Smooth muscle cell (in vitro differentiated cells): ENCODE data around the gene UGT1A4. TPM values are rescaled to one million over a fixed set of nuclear protein-coding genes. Genes with fewer than 3 reads are reported as not detected.
"Not testable (repeated sequence)": the region's sequence is repeated elsewhere in the genome, so short reads cannot be mapped to it uniquely, and the experiment has no call there.

Source experiments
- DNase-seq: peaks from one replicate; lab custom pipeline; 2025; ENCODE audit not compliant: unreplicated experiment; lab: John Stamatoyannopoulos, UW
- H2AFZ ChIP-seq: fragments of 200-600 bp; sonication (generic); 2 replicates; pipeline ENCODE4 v1.6.0; 2016; ENCODE audit warnings: antibody characterized with exemption, low read depth, mild to moderate bottlenecking
- H3F3A ChIP-seq: fragments of 200-600 bp; sonication (generic); 2 replicates; pipeline ENCODE4 v1.6.0; 2017; ENCODE audit warnings: antibody characterized with exemption, low read depth
- H3K27ac ChIP-seq: fragments of 200-600 bp; sonication (generic); 2 replicates; pipeline ENCODE4 v1.5.1; 2016; ENCODE audit warnings: low read depth, mild to moderate bottlenecking
- H3K27me3 ChIP-seq: fragments of 200-600 bp; sonication (generic); 2 replicates; pipeline ENCODE4 v1.6.1; 2016; ENCODE audit warnings: low read depth, mild to moderate bottlenecking
- H3K36me3 ChIP-seq: fragments of 200-600 bp; sonication (generic); 2 replicates; pipeline ENCODE4 v1.5.1; 2016; ENCODE audit warnings: low read depth
- H3K4me1 ChIP-seq: fragments of 200-600 bp; sonication (generic); 2 replicates; pipeline ENCODE4 v1.5.1; 2016; ENCODE audit warnings: low read depth
- H3K4me2 ChIP-seq: fragments of 200-600 bp; sonication (generic); 2 replicates; pipeline ENCODE4 v1.6.0; 2016; ENCODE audit warnings: mild to moderate bottlenecking
- H3K4me3 ChIP-seq: fragments of 200-600 bp; sonication (generic); 2 replicates; pipeline ENCODE4 v1.5.1; 2016; ENCODE audit warnings: mild to moderate bottlenecking
- H3K79me2 ChIP-seq: fragments of 200-600 bp; sonication (generic); 2 replicates; pipeline ENCODE4 v1.6.0; 2016; ENCODE audit warnings: low read depth, mild to moderate bottlenecking
- H3K9ac ChIP-seq: fragments of 200-600 bp; sonication (generic); 2 replicates; pipeline ENCODE4 v1.6.0; 2016; ENCODE audit warnings: low read depth
- H3K9me3 ChIP-seq: fragments of 200-600 bp; sonication (generic); replicated peaks from 2 replicates; pipeline ENCODE4 v1.5.1; 2016; ENCODE audit warnings: low read depth
- H4K20me1 ChIP-seq: fragments of 200-600 bp; sonication (generic); 2 replicates; pipeline ENCODE4 v1.6.0; 2016; ENCODE audit warnings: low read depth
- CTCF ChIP-seq: fragments of 200-600 bp; sonication (generic); IDR thresholded peaks from 2 replicates; pipeline ENCODE4 v1.5.1; 2017; ENCODE audit warnings: borderline replicate concordance, mild to moderate bottlenecking, antibody characterized with exemption; ENCODE audit not compliant: insufficient read depth, poor library complexity, severe bottlenecking
- WGBS: methylation state at CpG from one replicate; pipeline ENCODE4 v1.1.7; 2016; ENCODE audit warnings: low lambda C conversion rate; 5-methylcytosine and 5-hydroxymethylcytosine counted together
- polyA plus RNA-seq: library from polyadenylated mRNA; unstranded; fragments of >200 nt; fragmentation: Nextera tagmentation; extraction: Ambion mirVana; gene quantifications from 2 replicates; pipeline ENCODE4 v1.2.1, GENCODE V29; 2016
- total RNA-seq: library from RNA; depleted of rRNA; stranded (reverse); fragments of >200 nt; gene quantifications from 2 replicates; pipeline ENCODE4 v1.2.3, GENCODE V29; 2014

The UGT1A4 gene
- total and polyA plus RNA-seq, 2 experiments from 2014 or later = not detected

- Histone ChIP-seq H3K4me2 (no peak overlapping the region), H3K4me3 (no peak overlapping the region), H3K79me2 (no peaks in the 10 kb centered on the region), H3F3A (no peaks in the 10 kb centered on the region), H3K9ac (no peak overlapping the region), H3K27me3 (no peaks in the 10 kb centered on the region), H3K9me3 (no peaks in the 10 kb centered on the region), H3K27ac (no peak overlapping the region), H4K20me1 (no peaks in the 10 kb centered on the region), H3K4me1 (no peaks in the 10 kb centered on the region), H3K36me3 (no peaks in the 10 kb centered on the region), H2AFZ (no peak overlapping the region)
- WGBS = 89% methylated on average over 2 of the region's 2 CpGs
- no peak for TF ChIP-seq CTCF
- no peak for DNase-seq
Measured at GRCh38 chr2:233714121-233714520, 4.4 kb upstream of the UGT1A4 start.

GRCh38 chr2:233728723-233729301, 10.3 kb downstream of the UGT1A4 start, which contains the start of gene UGT1A3:
UGT1A3 (plus strand) TSS chr2:233729042; CDS start chr2:233729127, 85 bp downstream.
- Histone ChIP-seq H3K27ac (no peak within 1 kb of the TSS), H3K4me1 (no peaks in the 10 kb centered on the region), H3F3A (no peaks in the 10 kb centered on the region), H3K4me2 (no peak within 1 kb of the TSS), H3K79me2 (no peaks in the 10 kb centered on the region), H3K36me3 (no peaks in the 10 kb centered on the region), H3K9ac (no peak within 1 kb of the TSS), H3K9me3 (no peaks in the 10 kb centered on the region), H3K27me3 (no peaks in the 10 kb centered on the region), H4K20me1 (no peaks in the 10 kb centered on the region), H3K4me3 (no peak within 1 kb of the TSS), H2AFZ (no peak within 1 kb of the TSS)
- no peak for DNase-seq
- TF ChIP-seq CTCF = no peak
- 84% methylated on average over 8 of the region's 8 CpGs for WGBS

GRCh38 chr2:233736868-233737653, 18.5 kb downstream of the UGT1A4 start:
- not testable (repeated sequence) for H2AFZ ChIP-seq, H3F3A ChIP-seq, H3K9ac ChIP-seq, H3K4me3 ChIP-seq, H3K79me2 ChIP-seq, DNase-seq, H3K27ac ChIP-seq, H3K36me3 ChIP-seq, H3K4me1 ChIP-seq, H3K9me3 ChIP-seq, H3K4me2 ChIP-seq, H3K27me3 ChIP-seq, H4K20me1 ChIP-seq
- WGBS = 88% methylated on average over 14 of the region's 14 CpGs

- Histone ChIP-seq H3K27me3 (no peaks in the 10 kb centered on the region), H4K20me1 (no peaks in the 10 kb centered on the region), H3K4me2 (no peak overlapping the region)
Measured at GRCh38 chr2:233740870-233741269, 22.3 kb downstream of the UGT1A4 start.

More at GRCh38 chr2:233740870-233741269, 22.3 kb downstream of the UGT1A4 start:
- H3K36me3 ChIP-seq = no peaks in the 10 kb centered on the region
- no peaks in the 10 kb centered on the region for H3F3A ChIP-seq
- H3K79me2 ChIP-seq = no peaks in the 10 kb centered on the region
- no peaks in the 10 kb centered on the region for H3K4me1 ChIP-seq
- no peak overlapping the region for H3K27ac ChIP-seq
- H3K4me3 ChIP-seq = no peak overlapping the region
- DNase-seq = no peak
- 36% methylated on average over 2 of the region's 2 CpGs for WGBS
- H2AFZ ChIP-seq = no peak overlapping the region
- no peak for TF ChIP-seq CTCF
- no peaks in the 10 kb centered on the region for H3K9me3 ChIP-seq
- no peak overlapping the region for H3K9ac ChIP-seq
